ENCODE data around the gene MAP4.
"Not testable (repeated sequence)": the region's sequence is repeated elsewhere in the genome, so short reads cannot be mapped to it uniquely, and the experiment has no call there.

MAP4 gene

GRCh38 chr3:48016301-48016973, at the start of gene MAP4:
MAP4 (minus strand) TSS chr3:48016416; CDS start chr3:47998860, 17,556 bp downstream.
- DNase-seq (ENCODE audit: low read depth, low spot score), result no peak

GRCh38 chr3:48065035-48065434, 48.8 kb upstream of the MAP4 start:
- DNase-seq (ENCODE audit: low read depth, low spot score), result no peak

- no peak for DNase-seq (ENCODE audit: low read depth, low spot score)
Measured at GRCh38 chr3:48064292-48064829, 48.1 kb upstream of the MAP4 start.

- DNase-seq (ENCODE audit: low read depth, low spot score), result not testable (repeated sequence)
Measured at GRCh38 chr3:48061586-48061985, 45.4 kb upstream of the MAP4 start.

GRCh38 chr3:48058091-48058490, 41.9 kb upstream of the MAP4 start:
- no peak for DNase-seq (ENCODE audit: low read depth, low spot score)

GRCh38 chr3:48057521-48057920, 41.3 kb upstream of the MAP4 start:
- DNase-seq (ENCODE audit: low read depth, low spot score), result no peak

GRCh38 chr3:48047841-48048464, 31.7 kb upstream of the MAP4 start:
- DNase-seq (ENCODE audit: low read depth, low spot score), result no peak

- no peak for DNase-seq (ENCODE audit: low read depth, low spot score)
Measured at GRCh38 chr3:48042071-48042760, 26.0 kb upstream of the MAP4 start.

- DNase-seq (ENCODE audit: low read depth, low spot score), result no peak
Measured at GRCh38 chr3:48039487-48040190, 23.4 kb upstream of the MAP4 start.

GRCh38 chr3:48038971-48039481, 22.8 kb upstream of the MAP4 start:
- DNase-seq (ENCODE audit: low read depth, low spot score), result no peak

- DNase-seq (ENCODE audit: low read depth, low spot score), result no peak
Measured at GRCh38 chr3:48034000-48034516, 17.8 kb upstream of the MAP4 start.

- DNase-seq (ENCODE audit: low read depth, low spot score), result no peak
Measured at GRCh38 chr3:48030188-48030587, 14.0 kb upstream of the MAP4 start.

GRCh38 chr3:48026951-48027908, 11.0 kb upstream of the MAP4 start:
- no peak for DNase-seq (ENCODE audit: low read depth, low spot score)

- no peak for DNase-seq (ENCODE audit: low read depth, low spot score)
Measured at GRCh38 chr3:48026098-48026497, 9.9 kb upstream of the MAP4 start.

- DNase-seq (ENCODE audit: low read depth, low spot score), result no peak
Measured at GRCh38 chr3:48024401-48024800, 8.2 kb upstream of the MAP4 start.

GRCh38 chr3:48023377-48023776, 7.2 kb upstream of the MAP4 start:
- no peak for DNase-seq (ENCODE audit: low read depth, low spot score)

- DNase-seq (ENCODE audit: low read depth, low spot score), result no peak
Measured at GRCh38 chr3:48022178-48022577, 6.0 kb upstream of the MAP4 start.

- no peak for DNase-seq (ENCODE audit: low read depth, low spot score)
Measured at GRCh38 chr3:48018841-48019240, 2.6 kb upstream of the MAP4 start.

- no peak for DNase-seq (ENCODE audit: low read depth, low spot score)
Measured at GRCh38 chr3:48015431-48016180, 610 bp downstream of the MAP4 start.

GRCh38 chr3:48014358-48014757, 1.9 kb downstream of the MAP4 start:
- DNase-seq (ENCODE audit: low read depth, low spot score), result no peak
